OCI-LY1 (cell line): ENCODE results near the gene TRAF3IP1.

ENCODE experiments used
- EZH2 ChIP-seq: fragments of 200-600 bp; sonication (generic), shearing (Covaris generic); IDR thresholded peaks from 2 replicates; pipeline ENCODE4 v1.8.0; 2017; ENCODE audit warnings: borderline replicate concordance, mixed run types, mild to moderate bottlenecking, antibody characterized with exemption, low read length, moderate library complexity, mixed read lengths
- TF ChIP-seq, protein P1 (sequence below): fragments of 200-600 bp; sonication (generic), shearing (Covaris generic); IDR thresholded peaks from 2 replicates; pipeline ENCODE4 v1.5.1; 2017; ENCODE audit warnings: mild to moderate bottlenecking, antibody characterized with exemption, low read length, moderate library complexity, mixed read lengths

DNA sequence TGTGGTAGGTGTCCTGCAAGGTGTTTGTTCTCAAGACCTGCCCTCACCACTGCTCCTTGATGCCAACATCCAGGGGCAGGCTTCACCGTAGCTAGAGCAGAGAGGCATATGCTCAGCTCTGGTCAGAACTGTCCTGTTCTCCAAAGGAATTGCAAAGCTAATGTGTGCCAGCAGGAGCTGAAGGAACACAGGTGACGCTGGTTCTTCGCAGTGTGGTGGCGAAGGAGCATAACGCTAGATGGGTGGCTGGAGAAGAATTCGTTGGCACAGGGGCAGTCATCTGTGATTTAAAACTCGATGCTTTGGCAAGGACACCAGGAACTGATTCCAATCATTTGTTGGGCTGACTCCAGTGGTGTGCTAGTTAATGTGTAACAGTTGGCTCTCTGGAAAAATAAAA is 20.5 kb upstream of the TRAF3IP1 start:
- no peak for TF ChIP-seq EZH2
- TF ChIP-seq, protein P1, sequence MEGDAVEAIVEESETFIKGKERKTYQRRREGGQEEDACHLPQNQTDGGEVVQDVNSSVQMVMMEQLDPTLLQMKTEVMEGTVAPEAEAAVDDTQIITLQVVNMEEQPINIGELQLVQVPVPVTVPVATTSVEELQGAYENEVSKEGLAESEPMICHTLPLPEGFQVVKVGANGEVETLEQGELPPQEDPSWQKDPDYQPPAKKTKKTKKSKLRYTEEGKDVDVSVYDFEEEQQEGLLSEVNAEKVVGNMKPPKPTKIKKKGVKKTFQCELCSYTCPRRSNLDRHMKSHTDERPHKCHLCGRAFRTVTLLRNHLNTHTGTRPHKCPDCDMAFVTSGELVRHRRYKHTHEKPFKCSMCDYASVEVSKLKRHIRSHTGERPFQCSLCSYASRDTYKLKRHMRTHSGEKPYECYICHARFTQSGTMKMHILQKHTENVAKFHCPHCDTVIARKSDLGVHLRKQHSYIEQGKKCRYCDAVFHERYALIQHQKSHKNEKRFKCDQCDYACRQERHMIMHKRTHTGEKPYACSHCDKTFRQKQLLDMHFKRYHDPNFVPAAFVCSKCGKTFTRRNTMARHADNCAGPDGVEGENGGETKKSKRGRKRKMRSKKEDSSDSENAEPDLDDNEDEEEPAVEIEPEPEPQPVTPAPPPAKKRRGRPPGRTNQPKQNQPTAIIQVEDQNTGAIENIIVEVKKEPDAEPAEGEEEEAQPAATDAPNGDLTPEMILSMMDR = no peak
